Loucy (cell line): ENCODE measurements around the gene ILKAP.

Source experiments
- H2AFZ ChIP-seq: fragments of 200-600 bp; sonication (generic); 2 replicates; pipeline ENCODE4 v1.6.0; 2016; ENCODE audit warnings: antibody characterized with exemption, mild to moderate bottlenecking, low read length, moderate library complexity
- H3F3A ChIP-seq: fragments of 200-600 bp; 2 replicates; pipeline ENCODE4 v1.6.0; 2016; ENCODE audit warnings: antibody characterized with exemption, low read depth, mild to moderate bottlenecking
- H3K27me3 ChIP-seq: fragments of 200-600 bp; sonication (generic); 2 replicates; pipeline ENCODE4 v1.6.1; 2014; ENCODE audit warnings: low read length, mild to moderate bottlenecking; ENCODE audit not compliant: insufficient read depth, poor library complexity, severe bottlenecking
- H3K36me3 ChIP-seq: fragments of 200-600 bp; sonication (generic); 2 replicates; pipeline ENCODE4 v1.6.1; 2016; ENCODE audit warnings: low read length; ENCODE audit not compliant: insufficient read depth
- H3K4me1 ChIP-seq: fragments of 200-600 bp; sonication (generic); 2 replicates; pipeline ENCODE4 v1.5.1; 2014; ENCODE audit warnings: low read length, mild to moderate bottlenecking; ENCODE audit not compliant: insufficient read depth, poor library complexity, severe bottlenecking
- H3K4me2 ChIP-seq: fragments of 200-600 bp; sonication (generic); 2 replicates; pipeline ENCODE4 v1.6.0; 2014; ENCODE audit warnings: antibody characterized with exemption, low read length, low read depth, mild to moderate bottlenecking; ENCODE audit not compliant: poor library complexity, severe bottlenecking
- H3K4me3 ChIP-seq: fragments of 200-600 bp; sonication (generic); 2 replicates; pipeline ENCODE4 v1.5.1; 2014; ENCODE audit warnings: low read length, mild to moderate bottlenecking, mixed read lengths; ENCODE audit not compliant: poor library complexity, severe bottlenecking
- H3K79me2 ChIP-seq: fragments of 200-600 bp; sonication (generic); 2 replicates; pipeline ENCODE4 v1.6.1; 2014; ENCODE audit warnings: low read length; ENCODE audit not compliant: insufficient read depth
- H3K9ac ChIP-seq: fragments of 200-600 bp; sonication (generic); 2 replicates; pipeline ENCODE4 v1.6.0; 2014; ENCODE audit warnings: mild to moderate bottlenecking, low read depth, low read length, moderate library complexity; ENCODE audit not compliant: poor library complexity, severe bottlenecking
- H3K9me2 ChIP-seq: fragments of 200-600 bp; sonication (generic); replicated peaks from 2 replicates; pipeline ENCODE4 v1.6.1; 2016; ENCODE audit warnings: low read depth, low read length, mixed read lengths
- H3K9me3 ChIP-seq: fragments of 200-600 bp; sonication (generic); 2 replicates; pipeline ENCODE4 v1.6.1; 2014; ENCODE audit warnings: mild to moderate bottlenecking, antibody characterized with exemption, low read length, low read depth; ENCODE audit not compliant: insufficient read depth
- H4K20me1 ChIP-seq: fragments of 200-600 bp; sonication (generic); 2 replicates; pipeline ENCODE4 v1.6.0; 2014; ENCODE audit warnings: antibody characterized with exemption, low read length, mild to moderate bottlenecking; ENCODE audit not compliant: insufficient read depth, poor library complexity, severe bottlenecking
- EZH2phosphoT487 ChIP-seq: fragments of 200-600 bp; IDR thresholded peaks from 2 replicates; pipeline ENCODE4 v1.6.1; 2018; ENCODE audit warnings: antibody characterized with exemption, mild to moderate bottlenecking, moderate library complexity, borderline replicate concordance
- TF ChIP-seq, protein P1 (sequence below): fragments of 200-600 bp; sonication (generic); conservative IDR thresholded peaks from 2 replicates; pipeline ENCODE4 v1.5.1; 2014; ENCODE audit warnings: mild to moderate bottlenecking, antibody characterized with exemption, low read length

The ILKAP gene

DNA sequence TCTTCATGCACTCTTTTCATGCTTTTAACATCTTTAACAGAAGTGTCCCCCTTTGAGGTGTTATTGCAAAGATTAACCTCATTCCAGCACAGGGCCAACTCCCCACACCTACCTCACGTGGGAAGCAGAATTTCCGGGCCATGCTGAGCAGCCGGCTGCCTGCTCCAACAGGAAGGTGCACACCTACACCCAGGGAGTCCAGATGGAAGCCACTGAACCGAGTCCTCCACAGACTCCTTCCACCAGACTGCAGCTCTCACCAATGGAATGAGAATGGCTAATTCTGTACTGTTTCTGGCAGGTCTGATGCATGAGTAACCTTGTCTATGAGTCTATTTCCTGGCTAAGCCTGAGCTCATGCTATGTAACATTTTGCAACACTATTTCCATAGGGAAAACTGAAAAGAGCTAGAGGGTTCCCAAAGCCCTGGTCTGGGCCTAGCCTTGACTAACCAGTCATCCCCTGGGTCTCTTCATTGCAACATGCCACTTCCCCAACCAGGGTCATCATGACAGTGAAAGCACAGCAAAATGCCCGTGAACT is 33.7 kb downstream of the ILKAP start:
- Histone ChIP-seq H4K20me1 (no peaks in the 10 kb centered on the region), H3K4me1 (peaks cover 17% of the 10 kb centered on the region), H3K9me3 (no peaks in the 10 kb centered on the region), H3K9ac (no peak overlapping the region), H3K79me2 (no peaks in the 10 kb centered on the region), H2AFZ (no peak overlapping the region), H3K4me3 (no peak overlapping the region), H3K4me2 (no peak overlapping the region), H3K27me3 (no peaks in the 10 kb centered on the region), H3K36me3 (peaks cover 60% of the 10 kb centered on the region; the same call in 1 of the 2 replicates), H3F3A (peaks cover 9% of the 10 kb centered on the region; the same call in 1 of the 2 replicates), H3K9me2 (no peaks in the 10 kb centered on the region)
- TF ChIP-seq EZH2phosphoT487 = no peak
- TF ChIP-seq, protein P1, sequence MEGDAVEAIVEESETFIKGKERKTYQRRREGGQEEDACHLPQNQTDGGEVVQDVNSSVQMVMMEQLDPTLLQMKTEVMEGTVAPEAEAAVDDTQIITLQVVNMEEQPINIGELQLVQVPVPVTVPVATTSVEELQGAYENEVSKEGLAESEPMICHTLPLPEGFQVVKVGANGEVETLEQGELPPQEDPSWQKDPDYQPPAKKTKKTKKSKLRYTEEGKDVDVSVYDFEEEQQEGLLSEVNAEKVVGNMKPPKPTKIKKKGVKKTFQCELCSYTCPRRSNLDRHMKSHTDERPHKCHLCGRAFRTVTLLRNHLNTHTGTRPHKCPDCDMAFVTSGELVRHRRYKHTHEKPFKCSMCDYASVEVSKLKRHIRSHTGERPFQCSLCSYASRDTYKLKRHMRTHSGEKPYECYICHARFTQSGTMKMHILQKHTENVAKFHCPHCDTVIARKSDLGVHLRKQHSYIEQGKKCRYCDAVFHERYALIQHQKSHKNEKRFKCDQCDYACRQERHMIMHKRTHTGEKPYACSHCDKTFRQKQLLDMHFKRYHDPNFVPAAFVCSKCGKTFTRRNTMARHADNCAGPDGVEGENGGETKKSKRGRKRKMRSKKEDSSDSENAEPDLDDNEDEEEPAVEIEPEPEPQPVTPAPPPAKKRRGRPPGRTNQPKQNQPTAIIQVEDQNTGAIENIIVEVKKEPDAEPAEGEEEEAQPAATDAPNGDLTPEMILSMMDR = no peak

DNA sequence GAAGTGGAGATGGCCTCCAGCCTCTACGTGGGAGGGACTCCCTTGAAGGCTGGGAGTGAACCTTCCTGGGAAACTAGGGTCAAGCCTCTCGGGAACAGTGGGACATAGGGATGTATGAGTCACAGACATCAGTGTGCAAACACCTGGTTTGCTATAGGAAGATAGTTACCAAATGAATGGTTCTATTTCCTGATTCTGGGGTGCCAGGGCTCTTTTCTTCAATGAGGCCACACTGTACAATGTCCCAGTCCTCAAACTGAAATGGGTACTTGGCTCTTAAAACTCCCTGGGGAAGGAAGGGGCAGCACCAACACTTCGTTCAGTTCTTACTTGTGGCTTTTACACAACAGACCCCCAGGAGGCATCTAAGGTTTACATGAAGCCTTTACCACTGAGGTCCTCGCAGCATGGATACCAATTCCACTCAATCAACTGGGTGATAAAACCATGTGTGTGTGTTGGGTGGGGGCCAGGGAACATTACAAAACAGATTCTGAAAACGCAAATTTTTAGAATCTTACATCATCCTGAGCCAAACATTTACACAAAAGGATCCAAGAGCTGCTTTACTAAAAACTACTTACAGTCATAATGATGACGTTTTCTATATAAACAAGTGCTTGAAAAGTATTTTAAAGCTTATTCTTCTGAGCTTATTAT is 34.3 kb downstream of the ILKAP start:
- H3K36me3 ChIP-seq = peaks cover 60% of the 10 kb centered on the region; the same call in 1 of the 2 replicates

DNA sequence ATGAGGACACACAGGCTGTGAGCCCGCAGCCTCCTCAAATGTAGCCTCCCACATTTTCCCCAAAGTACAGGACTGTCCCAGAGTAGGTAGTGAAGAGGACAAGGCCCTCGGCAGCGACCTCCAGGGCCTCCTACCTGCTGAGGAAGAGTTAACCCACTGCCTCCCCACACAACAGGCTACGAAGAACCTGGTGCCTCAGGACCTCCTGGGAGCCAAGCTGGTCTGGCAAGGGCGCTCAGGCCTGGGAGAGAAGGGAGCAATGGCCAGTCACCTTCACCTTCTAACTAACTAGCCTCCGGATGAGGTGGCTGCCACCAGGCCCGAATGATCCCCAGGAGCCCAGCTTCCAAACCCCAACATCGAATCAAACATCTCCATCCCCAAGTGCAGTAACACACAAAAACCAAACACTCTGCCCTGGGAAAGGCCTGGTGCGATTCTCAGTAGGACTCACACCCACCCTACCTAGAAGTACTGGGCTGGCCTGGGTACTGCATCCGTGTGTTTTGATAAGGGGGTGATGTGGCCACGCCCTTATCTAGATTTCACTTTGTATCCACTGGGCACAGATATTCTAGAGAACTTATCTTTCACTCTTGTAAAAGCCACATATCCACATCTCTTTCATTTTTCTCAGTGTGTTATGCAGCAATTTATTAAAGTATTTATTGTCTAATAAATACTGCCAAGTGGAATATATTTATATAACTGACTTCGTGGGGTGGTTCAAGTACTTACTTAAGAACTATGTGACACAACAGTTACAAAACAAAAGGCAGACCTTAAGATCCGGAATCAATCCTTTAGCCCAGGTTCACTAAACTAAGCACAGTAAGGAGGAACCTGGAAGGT is 35.1 kb downstream of the ILKAP start:
- H4K20me1 ChIP-seq = no peaks in the 10 kb centered on the region
- H3F3A ChIP-seq = no peaks in the 10 kb centered on the region
- peaks cover 5% of the 10 kb centered on the region for H3K4me1 ChIP-seq
- no peaks in the 10 kb centered on the region for H3K9me2 ChIP-seq
- H3K9ac ChIP-seq = no peak overlapping the region
- peaks cover 59% of the 10 kb centered on the region; the same call in 1 of the 2 replicates for H3K36me3 ChIP-seq
- H3K9me3 ChIP-seq = no peaks in the 10 kb centered on the region
- H2AFZ ChIP-seq = no peak overlapping the region
- H3K4me3 ChIP-seq = no peak overlapping the region
- TF ChIP-seq, protein P1 = no peak
- TF ChIP-seq EZH2phosphoT487 = no peak
- no peak overlapping the region for H3K4me2 ChIP-seq
- no peaks in the 10 kb centered on the region for H3K27me3 ChIP-seq
- H3K79me2 ChIP-seq = no peaks in the 10 kb centered on the region

More for the DNA sequence above, 34.3 kb downstream of the ILKAP start:
- H3K4me1 ChIP-seq = peaks cover 13% of the 10 kb centered on the region
- no peak overlapping the region for H2AFZ ChIP-seq
- no peak for TF ChIP-seq EZH2phosphoT487
- TF ChIP-seq, protein P1 = no peak
- H3K4me3 ChIP-seq = no peak overlapping the region
- H3K9me2 ChIP-seq = no peaks in the 10 kb centered on the region
- H3K9me3 ChIP-seq = no peaks in the 10 kb centered on the region
- peaks cover 5% of the 10 kb centered on the region; the same call in 1 of the 2 replicates for H3F3A ChIP-seq
- no peaks in the 10 kb centered on the region for H3K27me3 ChIP-seq
- H3K79me2 ChIP-seq = no peaks in the 10 kb centered on the region
- H4K20me1 ChIP-seq = no peaks in the 10 kb centered on the region
- H3K4me2 ChIP-seq = no peak overlapping the region
- H3K9ac ChIP-seq = no peak overlapping the region
